ENCODE measurements around the gene OSBPL2. TPM values are rescaled to one million over a fixed set of nuclear protein-coding genes. Genes with fewer than 3 reads are reported as not detected.
A peak's percentile ranks its signal among the peaks of the same experiment; 100 is the strongest.

OSBPL2 gene
- total and polyA plus RNA-seq, 11 donors = 20.0 to 57.9 (median 38.3) TPM

GRCh38 chr20:62282103-62282502, 43.8 kb downstream of the OSBPL2 start:
- intact Hi-C loops (cut with DNase I) = loop anchor here in 4 of 10 donors (2.0 to 10.0 kb wide), 5 partner anchors 35 to 257 kb away; partner anchors contain the start of genes MTG2 (in 1 of the 4), PSMA7 (in 1 of the 4) and SS18L1 (in 1 of the 4)
- ATAC-seq (no peak), DNase-seq (no peak)
- no peak overlapping the region for H3K4me3 ChIP-seq
- H3K9me3 ChIP-seq = no peaks in the 10 kb centered on the region
- H3K36me3 ChIP-seq = peaks cover 0 to 90% (median 75%) of the 10 kb centered on the region in 9 donors
- H3K27me3 ChIP-seq = no peaks in the 10 kb centered on the region
- H3K4me1 ChIP-seq = peaks cover 0 to 45% (median 31%) of the 10 kb centered on the region in 12 donors
- TF ChIP-seq, protein P1, sequence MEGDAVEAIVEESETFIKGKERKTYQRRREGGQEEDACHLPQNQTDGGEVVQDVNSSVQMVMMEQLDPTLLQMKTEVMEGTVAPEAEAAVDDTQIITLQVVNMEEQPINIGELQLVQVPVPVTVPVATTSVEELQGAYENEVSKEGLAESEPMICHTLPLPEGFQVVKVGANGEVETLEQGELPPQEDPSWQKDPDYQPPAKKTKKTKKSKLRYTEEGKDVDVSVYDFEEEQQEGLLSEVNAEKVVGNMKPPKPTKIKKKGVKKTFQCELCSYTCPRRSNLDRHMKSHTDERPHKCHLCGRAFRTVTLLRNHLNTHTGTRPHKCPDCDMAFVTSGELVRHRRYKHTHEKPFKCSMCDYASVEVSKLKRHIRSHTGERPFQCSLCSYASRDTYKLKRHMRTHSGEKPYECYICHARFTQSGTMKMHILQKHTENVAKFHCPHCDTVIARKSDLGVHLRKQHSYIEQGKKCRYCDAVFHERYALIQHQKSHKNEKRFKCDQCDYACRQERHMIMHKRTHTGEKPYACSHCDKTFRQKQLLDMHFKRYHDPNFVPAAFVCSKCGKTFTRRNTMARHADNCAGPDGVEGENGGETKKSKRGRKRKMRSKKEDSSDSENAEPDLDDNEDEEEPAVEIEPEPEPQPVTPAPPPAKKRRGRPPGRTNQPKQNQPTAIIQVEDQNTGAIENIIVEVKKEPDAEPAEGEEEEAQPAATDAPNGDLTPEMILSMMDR (IDR thresholded peaks at IDR 0.05) = no peak
- TF ChIP-seq POLR2A (IDR thresholded peaks at IDR 0.05) = no peak
- 92 to 95% (median 94%) methylated on average over 7 of the region's 7 CpGs for WGBS, 4 donors
- H3K27ac ChIP-seq = peak overlapping the region in 10 of 12 donors; percentile 39 to 79 (median 76)

- peak; percentile 76 to 88 (median 83) for DNase-seq
- intact Hi-C loops (cut with DNase I) = loop anchor here in 4 of 10 donors (2.0 to 10.0 kb wide), 5 partner anchors 36 to 258 kb away; partner anchors contain the start of genes MTG2 (in 1 of the 4), PSMA7 (in 1 of the 4) and SS18L1 (in 1 of the 4)
Measured at GRCh38 chr20:62282877-62283503, 44.7 kb downstream of the OSBPL2 start.

GRCh38 chr20:62284448-62284847, 46.1 kb downstream of the OSBPL2 start:
- intact Hi-C loops (cut with DNase I) = loop anchor here in 3 of 10 donors (5.0 to 10.0 kb wide), 4 partner anchors 37 to 260 kb away; partner anchors contain the start of genes MTG2 (in 1 of the 3), PSMA7 (in 1 of the 3) and SS18L1 (in 1 of the 3)
- 92 to 97% (median 94%) methylated on average over 6 of the region's 6 CpGs for WGBS, 4 donors
- Histone ChIP-seq H3K27me3 (no peaks in the 10 kb centered on the region), H3K4me1 (peaks cover 0 to 48% (median 33%) of the 10 kb centered on the region in 12 donors), H3K9me3 (no peaks in the 10 kb centered on the region), H3K4me3 (no peak overlapping the region), H3K27ac (peak overlapping the region in 6 of 12 donors; percentile 59 to 85 (median 78)), H3K36me3 (peaks cover 0 to 91% (median 75%) of the 10 kb centered on the region in 9 donors)
- no peak for ATAC-seq
- no peak for DNase-seq
- TF ChIP-seq, protein P1 (IDR thresholded peaks at IDR 0.05) = no peak
- TF ChIP-seq POLR2A (IDR thresholded peaks at IDR 0.05) = no peak

More at GRCh38 chr20:62282877-62283503, 44.7 kb downstream of the OSBPL2 start:
- Histone ChIP-seq H3K27ac (peak overlapping the region in 11 of 12 donors; percentile 40 to 79 (median 75)), H3K4me3 (no peak overlapping the region), H3K4me1 (peaks cover 0 to 48% (median 33%) of the 10 kb centered on the region in 12 donors), H3K36me3 (peaks cover 0 to 89% (median 73%) of the 10 kb centered on the region in 9 donors), H3K9me3 (no peaks in the 10 kb centered on the region), H3K27me3 (no peaks in the 10 kb centered on the region)
- TF ChIP-seq, protein P1 (IDR thresholded peaks at IDR 0.05) = no peak
- no peak for TF ChIP-seq POLR2A (IDR thresholded peaks at IDR 0.05)
- 32 to 41% (median 37%) methylated on average over 15 to 16 of the region's 16 CpGs for WGBS, 4 donors
- ATAC-seq = peak; percentile 66 to 82 (median 76)

GRCh38 chr20:62285151-62285550, 46.8 kb downstream of the OSBPL2 start:
- H3K4me3 ChIP-seq = no peak overlapping the region
- ATAC-seq (no peak), DNase-seq (no peak)
- H3K4me1 ChIP-seq = peaks cover 0 to 48% (median 33%) of the 10 kb centered on the region in 12 donors
- H3K36me3 ChIP-seq = peaks cover 0 to 91% (median 75%) of the 10 kb centered on the region in 9 donors
- peak overlapping the region in 8 of 12 donors; percentile 50 to 85 (median 78) for H3K27ac ChIP-seq
- no peaks in the 10 kb centered on the region for H3K27me3 ChIP-seq
- no peaks in the 10 kb centered on the region for H3K9me3 ChIP-seq
- 70 to 76% (median 76%) methylated on average over 6 of the region's 6 CpGs for WGBS, 4 donors
- TF ChIP-seq POLR2A (IDR thresholded peaks at IDR 0.05) = no peak
- TF ChIP-seq, protein P1 (IDR thresholded peaks at IDR 0.05) = no peak
- intact Hi-C loops (cut with DNase I) = loop anchor here in 3 of 10 donors (5.0 to 10.0 kb wide), 3 partner anchors 48 to 260 kb away; partner anchors contain the start of genes MTG2 (in 1 of the 3) and OSBPL2 (in 1 of the 3)
